Measurements from ENCODE around the gene SYT6. TPM values are rescaled to one million over a fixed set of nuclear protein-coding genes. Genes with fewer than 3 reads are reported as not detected.

SYT6 gene
- total RNA-seq, 3 donors from 2014 or later, result 0.82 TPM; not detected in 2

- TF ChIP-seq CTCF (IDR thresholded peaks at IDR 0.05), result no peak
- Histone ChIP-seq H3K36me3 (ENCODE audit: low read depth) (no peaks in the 10 kb centered on the region), H3K4me1 (ENCODE audit: low read depth) (no peaks in the 10 kb centered on the region), H3K9me3 (no peaks in the 10 kb centered on the region), H3K4me3 (no peak overlapping the region)
- intact Hi-C loops (cut with DNase I, micrococcal nuclease), result no loop called here
- no peak for ATAC-seq
- no peak for DNase-seq
Observed at GRCh38 chr1:114145504-114146151, 8.0 kb downstream of the SYT6 start.

- Histone ChIP-seq H3K4me3 (no peak overlapping the region), H3K9me3 (no peaks in the 10 kb centered on the region), H3K4me1 (ENCODE audit: low read depth) (no peaks in the 10 kb centered on the region), H3K36me3 (ENCODE audit: low read depth) (no peaks in the 10 kb centered on the region)
- ATAC-seq (no peak), DNase-seq (no peak)
- intact Hi-C loops (cut with DNase I, micrococcal nuclease), result no loop called here
- TF ChIP-seq CTCF (IDR thresholded peaks at IDR 0.05), result no peak
Observed at GRCh38 chr1:114144016-114144415, 9.7 kb downstream of the SYT6 start.

GRCh38 chr1:114139540-114139939 is 14.1 kb downstream of the SYT6 start:
- no peak for TF ChIP-seq CTCF (IDR thresholded peaks at IDR 0.05)
- no peaks in the 10 kb centered on the region for H3K36me3 ChIP-seq (ENCODE audit: low read depth)
- ATAC-seq (no peak), DNase-seq (no peak)
- H3K4me3 ChIP-seq, result no peak overlapping the region
- intact Hi-C loops (cut with DNase I, micrococcal nuclease), result no loop called here
- no peaks in the 10 kb centered on the region for H3K4me1 ChIP-seq (ENCODE audit: low read depth)
- H3K9me3 ChIP-seq, result no peaks in the 10 kb centered on the region

GRCh38 chr1:114137497-114137896 is 16.2 kb downstream of the SYT6 start:
- no peaks in the 10 kb centered on the region for H3K4me1 ChIP-seq (ENCODE audit: low read depth)
- H3K36me3 ChIP-seq (ENCODE audit: low read depth), result no peaks in the 10 kb centered on the region
- H3K9me3 ChIP-seq, result no peaks in the 10 kb centered on the region
- no peak for ATAC-seq
- no peak for DNase-seq
- no peak overlapping the region for H3K4me3 ChIP-seq
- no peak for TF ChIP-seq CTCF (IDR thresholded peaks at IDR 0.05)
- intact Hi-C loops (cut with DNase I, micrococcal nuclease), result no loop called here

GRCh38 chr1:114135786-114136185 is 17.9 kb downstream of the SYT6 start:
- DNase-seq, result no peak
- intact Hi-C loops (cut with DNase I, micrococcal nuclease), result no loop called here

More at GRCh38 chr1:114135786-114136185, 17.9 kb downstream of the SYT6 start:
- TF ChIP-seq CTCF (IDR thresholded peaks at IDR 0.05), result no peak
- Histone ChIP-seq H3K4me3 (no peak overlapping the region), H3K4me1 (ENCODE audit: low read depth) (no peaks in the 10 kb centered on the region), H3K36me3 (ENCODE audit: low read depth) (no peaks in the 10 kb centered on the region), H3K9me3 (no peaks in the 10 kb centered on the region)
- no peak for ATAC-seq

Data from mucosa of descending colon (tissue), 3 donors.